Measurements from ENCODE around the gene LMAN1L. TPM values are rescaled to one million over a fixed set of nuclear protein-coding genes. Genes with fewer than 3 reads are reported as not detected.
A peak's percentile ranks its signal among the peaks of the same experiment; 100 is the strongest.

The LMAN1L gene
- total RNA-seq, 1 experiment from 2014 or later, result not detected

GRCh38 chr15:74788683-74789151 lies 23.9 kb upstream of the LMAN1L start:
- Histone ChIP-seq H3K18ac (ENCODE audit: insufficient read length, low read depth, low read length) (no peak overlapping the region), H3K14ac (ENCODE audit: insufficient read depth, low read length) (no peak overlapping the region), H2BK12ac (ENCODE audit: insufficient read length, low read depth, low read length) (no peak overlapping the region), H3K23ac (ENCODE audit: insufficient read length, low read depth, low read length) (no peak overlapping the region), H3K27ac (ENCODE audit: insufficient read length, low read depth, low read length) (no peak overlapping the region), H4K91ac (ENCODE audit: insufficient read length, low read depth, low read length) (no peak overlapping the region), H3K9me3 (ENCODE audit: control insufficient read depth, low read depth, low read length) (no peaks in the 10 kb centered on the region), H2BK120ac (ENCODE audit: low read depth, low read length, poor library complexity, severe bottlenecking) (no peak overlapping the region), H4K8ac (replicated peaks; ENCODE audit: insufficient read length, low read depth, low read length) (no peak overlapping the region), H3K9ac (ENCODE audit: extremely low read depth, insufficient read length, low read length) (no peak overlapping the region), H4K20me1 (ENCODE audit: control insufficient read depth, insufficient read depth, insufficient read length) (no peaks in the 10 kb centered on the region), H3K27me3 (ENCODE audit: insufficient read depth, low read length) (no peaks in the 10 kb centered on the region; the same call in 1 of the 2 replicates), H2BK20ac (ENCODE audit: low read depth, low read length, poor library complexity, severe bottlenecking) (no peak overlapping the region), H3K79me2 (ENCODE audit: insufficient read depth, low read length) (no peaks in the 10 kb centered on the region), H3K23me2 (ENCODE audit: insufficient read length, low read depth, low read length, poor library complexity, severe bottlenecking) (no peaks in the 10 kb centered on the region), H3K4me2 (ENCODE audit: insufficient read depth, insufficient read length, low read length) (no peak overlapping the region), H3T11ph (ENCODE audit: low read length) (no peak overlapping the region), H2AK5ac (ENCODE audit: insufficient read length, low read length) (no peak overlapping the region), H2BK5ac (ENCODE audit: insufficient read length, low read length) (no peak overlapping the region), H3K4me1 (ENCODE audit: insufficient read depth, low read length) (peaks cover 7% of the 10 kb centered on the region; the same call in 1 of the 2 replicates), H2BK15ac (ENCODE audit: low read depth, low read length) (no peak overlapping the region), H3K56ac (ENCODE audit: insufficient read length, low read depth, low read length) (no peak overlapping the region), H4K5ac (ENCODE audit: insufficient read length, low read depth, low read length) (no peak overlapping the region), H3K4ac (ENCODE audit: low read depth, low read length) (no peak overlapping the region), H2AFZ (ENCODE audit: low read length) (no peak overlapping the region), H3K79me1 (ENCODE audit: insufficient read depth, low read depth, low read length, poor library complexity, severe bottlenecking) (no peaks in the 10 kb centered on the region)
- Mint-ChIP-seq H3K36me3 (ENCODE audit: insufficient read depth in 1 of 3, low read depth in 3 of 3) (peaks cover 0 to 5% (median 4%) of the 10 kb centered on the region in 3 experiments; a peak in 4 of 7 replicates), H3K27me3 (ENCODE audit: low read depth) (no peaks in the 10 kb centered on the region; the same call in 1 of the 2 replicates), H3K27ac (no peak overlapping the region; a peak in 1 of 7 replicates), H3K4me3 (peak overlapping the region in 1 of 2 experiments; percentile 43; a peak in 2 of 5 replicates), H3K9me3 (no peaks in the 10 kb centered on the region; a peak in 1 of 5 replicates), H3K4me1 (peaks cover 37 to 44% of the 10 kb centered on the region in 2 experiments)
- DNase-seq, result no peak
- no CpG with 5 or more reads among the region's 9 CpGs for WGBS (ENCODE audit: extremely low coverage, insufficient read length, low lambda C conversion rate)
- no peak for TF ChIP-seq CTCF (conservative IDR thresholded peaks at IDR 0.05)

Measured in H9 (cell line).